NCI-H2171 (cell line): ENCODE data around the gene SRSF1.
"Not testable (repeated sequence)": the region's sequence is repeated elsewhere in the genome, so short reads cannot be mapped to it uniquely, and the experiment has no call there.

Experiments used
- DNase-seq: peaks from one replicate; lab custom pipeline; 2025; lab: John Stamatoyannopoulos, UW

SRSF1 gene, protein sequence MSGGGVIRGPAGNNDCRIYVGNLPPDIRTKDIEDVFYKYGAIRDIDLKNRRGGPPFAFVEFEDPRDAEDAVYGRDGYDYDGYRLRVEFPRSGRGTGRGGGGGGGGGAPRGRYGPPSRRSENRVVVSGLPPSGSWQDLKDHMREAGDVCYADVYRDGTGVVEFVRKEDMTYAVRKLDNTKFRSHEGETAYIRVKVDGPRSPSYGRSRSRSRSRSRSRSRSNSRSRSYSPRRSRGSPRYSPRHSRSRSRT

GRCh38 chr17:58006924-58007780 lies at the start of gene SRSF1:
TSS of gene SRSF1 (minus strand) at chr17:58007246. CDS start at chr17:58007137, 109 bp downstream.
- DNase-seq, result peak; percentile 100

GRCh38 chr17:58056476-58056875 lies 49.4 kb upstream of the SRSF1 start:
- no peak for DNase-seq

GRCh38 chr17:58054641-58055040 lies 47.6 kb upstream of the SRSF1 start:
- no peak for DNase-seq

- DNase-seq, result no peak
Measured at GRCh38 chr17:58052945-58053715, 46.1 kb upstream of the SRSF1 start.

- no peak for DNase-seq
Measured at GRCh38 chr17:58052407-58052806, 45.4 kb upstream of the SRSF1 start.

GRCh38 chr17:58051468-58051867 lies 44.4 kb upstream of the SRSF1 start:
- no peak for DNase-seq

DNA sequence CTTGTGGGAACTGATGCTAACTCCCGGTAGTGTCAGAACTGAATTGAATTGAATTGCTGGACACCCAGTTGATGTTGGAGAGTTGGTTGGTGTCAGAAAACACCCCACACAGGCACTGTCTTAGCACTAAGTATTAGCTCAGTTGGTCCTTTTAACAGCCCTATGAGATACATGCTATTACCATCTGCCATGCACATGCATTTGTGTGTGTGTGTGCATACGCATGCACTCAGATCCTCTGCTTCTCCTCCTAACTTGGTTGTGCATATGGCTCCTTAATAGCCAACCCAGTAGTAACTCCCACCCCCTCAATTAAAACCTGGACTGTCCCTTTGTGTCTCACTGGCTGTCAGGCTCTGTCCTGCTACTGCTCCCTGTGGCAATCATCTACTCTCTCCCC lies 43.9 kb upstream of the SRSF1 start:
- no peak for DNase-seq

DNA sequence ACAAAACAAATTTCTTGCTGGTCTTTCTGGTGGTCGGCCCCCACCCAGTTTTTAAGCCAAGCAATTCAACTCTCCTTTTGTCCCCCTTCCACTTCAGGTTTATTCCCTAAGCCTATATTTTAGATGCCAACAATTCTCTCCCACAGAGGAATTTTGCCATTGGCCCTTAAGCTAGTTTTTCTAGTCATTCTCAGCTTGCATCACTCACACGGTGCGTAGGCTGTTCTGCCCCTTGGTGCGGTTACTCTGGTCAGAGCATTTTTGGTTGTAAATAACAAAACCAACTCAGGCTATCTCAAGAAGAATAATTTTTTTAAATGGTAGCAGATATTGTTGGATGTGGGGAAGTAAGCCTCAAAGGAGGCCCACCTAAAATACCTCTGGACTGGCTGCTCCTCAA lies 42.5 kb upstream of the SRSF1 start:
- DNase-seq, result no peak

- DNase-seq, result no peak
Measured at GRCh38 chr17:58047376-58048150, 40.5 kb upstream of the SRSF1 start.

DNA sequence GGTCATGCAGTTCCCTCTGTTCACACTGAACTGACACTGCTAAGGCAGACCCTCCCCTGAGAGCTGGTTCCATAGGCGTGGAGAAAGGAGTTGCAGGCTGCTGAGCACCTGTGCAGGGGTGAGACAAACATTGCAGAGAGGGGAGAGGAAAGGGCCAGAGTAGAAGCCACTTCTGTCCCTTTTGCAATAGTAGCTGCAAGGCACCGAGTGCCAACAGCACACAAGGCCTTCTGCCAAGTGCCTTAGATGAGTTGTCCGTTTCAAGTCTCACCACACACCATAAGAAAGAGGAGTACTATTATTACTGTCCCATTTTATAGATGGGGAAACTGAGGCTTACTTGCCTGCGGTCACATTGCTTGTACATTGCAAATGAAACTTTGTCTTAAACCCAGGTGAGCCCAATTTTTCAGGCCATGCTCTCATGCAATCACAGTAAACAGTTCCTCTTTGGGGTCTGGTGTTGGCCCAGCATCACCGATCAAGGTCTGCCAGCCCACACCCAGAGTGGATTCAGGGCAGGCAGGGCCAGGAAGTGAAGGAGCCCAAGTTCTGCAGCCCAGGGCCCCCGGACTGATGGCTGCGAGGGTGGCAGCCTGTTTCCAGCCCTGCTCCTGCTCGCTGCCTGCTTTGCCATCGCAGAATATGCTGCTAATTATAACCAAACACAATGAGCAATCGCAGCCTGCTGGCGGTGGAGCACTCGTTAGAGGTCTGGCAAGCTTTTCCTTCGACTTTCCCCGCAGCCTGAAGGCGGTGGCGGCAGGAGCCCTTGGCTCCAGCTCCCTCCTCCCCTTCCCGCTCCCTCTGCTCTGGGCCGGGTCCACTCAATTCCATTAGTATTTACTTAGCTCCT lies 39.4 kb upstream of the SRSF1 start:
- no peak for DNase-seq

GRCh38 chr17:58044256-58044655 lies 37.2 kb upstream of the SRSF1 start:
- not testable (repeated sequence) for DNase-seq

- no peak for DNase-seq
Measured at GRCh38 chr17:58043221-58044181, 36.5 kb upstream of the SRSF1 start.

DNA sequence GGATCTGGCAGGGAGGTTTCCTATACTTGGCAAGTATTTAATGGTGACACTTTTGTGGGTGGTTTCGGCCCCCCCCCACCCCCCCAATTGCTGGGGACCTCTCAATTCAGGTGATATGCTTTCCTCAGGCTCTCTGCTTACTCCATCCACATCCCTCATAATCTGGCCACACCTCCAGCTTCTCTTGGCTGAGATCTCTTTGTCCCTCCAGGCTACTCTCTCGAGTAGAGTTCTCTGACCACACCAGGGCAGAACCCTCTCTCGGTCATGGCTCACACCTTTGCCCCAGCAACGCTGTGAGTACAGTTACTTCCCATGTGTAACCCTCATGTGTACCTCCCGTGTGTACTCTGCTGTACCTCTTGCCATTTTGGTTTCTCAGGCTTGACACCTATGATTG lies 34.1 kb upstream of the SRSF1 start:
- no peak for DNase-seq

- DNase-seq, result no peak
Measured at GRCh38 chr17:58040386-58040785, 33.3 kb upstream of the SRSF1 start.

DNA sequence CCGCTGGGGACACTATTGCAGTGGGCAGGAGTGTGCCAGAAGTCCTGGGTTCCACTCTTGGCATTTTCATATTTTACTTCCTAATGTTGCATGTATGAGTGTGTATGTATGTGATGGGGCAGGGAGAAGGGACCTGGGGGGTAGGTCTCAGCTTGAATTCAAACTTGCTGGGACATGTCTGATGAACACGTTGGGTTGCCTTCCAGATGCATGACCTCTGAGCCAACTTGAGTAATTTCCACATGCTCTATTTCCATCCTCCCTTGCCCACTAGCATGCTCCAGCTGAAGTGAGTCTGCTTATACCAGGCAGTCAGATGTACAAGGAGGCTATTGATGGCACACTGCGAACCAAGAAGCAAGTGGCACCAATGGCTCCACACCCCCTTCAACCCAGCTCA lies 32.9 kb upstream of the SRSF1 start:
- no peak for DNase-seq

DNA sequence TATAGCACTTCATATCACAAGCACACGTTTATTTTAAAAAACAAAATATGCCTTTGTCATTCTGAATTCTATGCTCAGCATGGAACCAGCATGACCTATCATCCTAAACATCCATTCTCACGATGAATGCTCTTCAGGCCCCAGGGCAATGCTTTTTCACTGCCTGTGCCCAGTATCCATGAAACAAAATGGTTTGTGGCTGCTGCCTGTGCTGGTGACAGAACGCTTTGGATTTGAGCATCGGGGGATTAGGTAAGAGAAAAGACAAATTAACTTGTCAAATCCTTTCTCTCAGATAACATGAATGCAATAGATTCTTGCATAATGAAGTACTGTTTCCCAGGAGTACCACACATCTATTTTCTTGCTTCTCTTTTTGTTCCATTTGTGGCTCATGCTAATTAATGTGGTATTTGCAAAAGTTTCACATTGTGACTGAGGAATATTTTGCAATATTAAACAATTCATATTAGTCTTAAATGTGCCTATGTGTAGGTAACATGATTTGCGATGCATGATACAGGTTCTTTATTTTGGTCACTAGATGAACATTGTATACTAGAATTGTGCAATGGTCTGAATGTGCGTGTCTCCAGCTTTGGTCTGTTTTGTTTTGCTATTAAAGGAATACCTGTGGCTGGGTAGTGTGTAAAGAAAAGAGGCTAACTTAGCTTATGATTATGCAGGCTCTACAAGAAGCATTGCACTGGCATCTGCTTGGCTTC lies 25.8 kb upstream of the SRSF1 start:
- no peak for DNase-seq

DNA sequence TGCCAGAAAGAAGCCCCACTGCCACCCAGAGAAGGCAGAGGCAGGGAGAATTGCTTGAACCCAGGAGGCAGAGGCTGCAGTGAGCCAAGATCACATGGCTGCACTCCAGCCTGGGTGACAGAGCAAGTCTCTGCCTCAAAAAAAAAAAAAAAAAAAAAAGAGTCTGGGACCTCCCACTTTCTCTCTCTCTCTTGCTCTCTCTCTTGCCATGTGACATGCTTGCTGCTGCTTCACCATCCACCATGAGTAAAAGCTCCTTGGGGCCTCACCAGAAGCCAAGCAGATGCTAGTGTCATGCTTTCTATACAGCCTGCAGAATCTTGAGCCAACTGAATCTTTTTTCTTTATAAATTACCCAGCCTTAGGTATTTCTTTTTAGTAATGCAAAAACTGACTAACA lies 21.5 kb upstream of the SRSF1 start:
- no peak for DNase-seq

- no peak for DNase-seq
Measured at GRCh38 chr17:58020401-58020800, 13.4 kb upstream of the SRSF1 start.

DNA sequence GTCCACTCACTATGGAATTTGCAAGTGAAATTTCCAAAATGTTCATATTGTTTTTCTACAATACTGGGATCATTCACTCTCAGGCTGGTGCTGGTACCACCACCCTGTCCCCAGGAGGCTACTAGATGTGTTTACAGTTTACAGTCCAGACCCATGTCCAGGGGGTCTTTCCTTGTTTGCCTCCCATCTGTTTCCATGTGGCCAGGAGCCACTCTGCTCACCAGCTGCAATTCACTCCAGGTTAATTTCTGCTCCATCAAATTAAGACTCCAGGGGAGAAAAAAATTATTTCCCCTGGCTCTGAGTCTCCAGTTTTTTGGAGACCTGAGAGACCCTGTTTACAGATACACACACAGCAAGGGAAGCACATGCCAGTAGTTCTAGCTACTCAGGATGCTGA lies 12.5 kb upstream of the SRSF1 start:
- no peak for DNase-seq
